ENCODE results near the gene PARP11. TPM values are rescaled to one million over a fixed set of nuclear protein-coding genes. Genes with fewer than 3 reads are reported as not detected.

PARP11 gene
- total RNA-seq, 1 experiment from 2014 or later, result 2.7 TPM

GRCh38 chr12:3809357-3810015 is 63.7 kb downstream of the PARP11 start:
- BruUV-seq (replicated peaks), result no TSS peak
- Histone ChIP-seq H3K79me2 (ENCODE audit: insufficient read depth, low read length) (no peaks in the 10 kb centered on the region), H3K4me3 (replicated peaks in 1 of 2; ENCODE audit: low read depth in 1 of 2, low read length in 2 of 2) (no peak overlapping the region), H3K36me3 (ENCODE audit: control insufficient read depth in 1 of 2, insufficient read depth in 2 of 2, low read length in 2 of 2) (no peaks in the 10 kb centered on the region), H3K4me2 (ENCODE audit: low read length) (no peak overlapping the region), H3K9me2 (ENCODE audit: insufficient read depth) (no peaks in the 10 kb centered on the region), H3K9me3 (ENCODE audit: control insufficient read depth in 1 of 2, insufficient read depth in 1 of 2, low read depth in 1 of 2, low read length in 2 of 2) (no peaks in the 10 kb centered on the region), H3K27ac (ENCODE audit: low read depth, low read length) (no peak overlapping the region), H4K20me1 (ENCODE audit: insufficient read depth) (no peaks in the 10 kb centered on the region), H3K27me3 (ENCODE audit: insufficient read depth, low read length) (peaks cover 49% of the 10 kb centered on the region), H3K9ac (ENCODE audit: low read length) (no peak overlapping the region), H3K4me1 (ENCODE audit: control insufficient read depth in 1 of 2, insufficient read depth in 2 of 2, low read length in 2 of 2) (no peaks in the 10 kb centered on the region), H2AFZ (ENCODE audit: low read depth, low read length, poor library complexity, severe bottlenecking) (no peak overlapping the region)
- TF ChIP-seq YY1 (IDR thresholded peaks at IDR 0.05; ENCODE audit: extremely low read depth, insufficient replicate concordance, low read depth, low read length) (no peak), EZH2phosphoT487 (IDR thresholded peaks at IDR 0.05; ENCODE audit: borderline replicate concordance) (no peak), JUND (IDR thresholded peaks at IDR 0.05) (no peak), ZNF274 (IDR thresholded peaks at IDR 0.05; ENCODE audit: low read depth, low read length) (no peak)
- intact Hi-C loops (cut with micrococcal nuclease), result loop anchor here (10.0 kb wide), 3 partner anchors 155 to 675 kb away; partner anchors contain the start of gene CCND2
- ChIA-PET CTCF (interaction anchor here (1.0 kb wide), 1 partner anchor 509 kb away, joined by 3 read pairs; no protein-coding TSS in a partner anchor), POLR2A (no interaction called here), RAD21 (ENCODE audit: low non-redundant PET in 1 of 2, low total read pairs in 2 of 2, uncharacterized antibody in 2 of 2, unreplicated experiment in 2 of 2) (no interaction called here)
- no peak for DNase-seq (ENCODE audit: low read depth, low spot score)
- no peak for ATAC-seq

GRCh38 chr12:3805077-3805476 is 68.1 kb downstream of the PARP11 start:
- no peaks in the 10 kb centered on the region for H4K20me1 ChIP-seq (ENCODE audit: insufficient read depth)
- H3K36me3 ChIP-seq (ENCODE audit: control insufficient read depth in 1 of 2, insufficient read depth in 2 of 2, low read length in 2 of 2), result no peaks in the 10 kb centered on the region
- H3K79me2 ChIP-seq (ENCODE audit: insufficient read depth, low read length), result no peaks in the 10 kb centered on the region
- no peak overlapping the region for H3K4me2 ChIP-seq (ENCODE audit: low read length)
- no peaks in the 10 kb centered on the region for H3K9me3 ChIP-seq (ENCODE audit: control insufficient read depth in 1 of 2, insufficient read depth in 1 of 2, low read depth in 1 of 2, low read length in 2 of 2)
- DNase-seq (ENCODE audit: low read depth, low spot score) (no peak), ATAC-seq (no peak)
- H2AFZ ChIP-seq (ENCODE audit: low read depth, low read length, poor library complexity, severe bottlenecking), result no peak overlapping the region
- POLR2A ChIA-PET, result no interaction called here
- H3K9me2 ChIP-seq (ENCODE audit: insufficient read depth), result no peaks in the 10 kb centered on the region
- no peak overlapping the region for H3K9ac ChIP-seq (ENCODE audit: low read length)
- H3K4me3 ChIP-seq (replicated peaks in 1 of 2; ENCODE audit: low read depth in 1 of 2, low read length in 2 of 2), result no peak overlapping the region
- TF ChIP-seq POLR2A (IDR thresholded peaks at IDR 0.05; ENCODE audit: borderline replicate concordance, extremely low read depth, insufficient read depth, insufficient read length), result no peak
- no peak for TF ChIP-seq POLR2AphosphoS5 (IDR thresholded peaks at IDR 0.05; ENCODE audit: low read depth, low read length)
- H3K27ac ChIP-seq (ENCODE audit: low read depth, low read length), result no peak overlapping the region
- intact Hi-C loops (cut with micrococcal nuclease), result loop anchor here (10.0 kb wide), 3 partner anchors 150 to 670 kb away; partner anchors contain the start of gene CCND2
- no peaks in the 10 kb centered on the region for H3K4me1 ChIP-seq (ENCODE audit: control insufficient read depth in 1 of 2, insufficient read depth in 2 of 2, low read length in 2 of 2)
- no TSS peak for BruUV-seq (replicated peaks)
- CTCF ChIA-PET, result interaction anchor here (1.8 to 5.3 kb wide), 4 partner anchors 492 to 530 kb away, joined by 7 to 126 read pairs (median 17); no protein-coding TSS in a partner anchor
- peaks cover 28% of the 10 kb centered on the region for H3K27me3 ChIP-seq (ENCODE audit: insufficient read depth, low read length)
- RAD21 ChIA-PET (ENCODE audit: low non-redundant PET in 1 of 2, low total read pairs in 2 of 2, uncharacterized antibody in 2 of 2, unreplicated experiment in 2 of 2), result no interaction called here

Measured in HCT116 (cell line).